Mucosa of gallbladder (tissue), 1 donor: ENCODE results near the gene OR2W3. TPM values are rescaled to one million over a fixed set of nuclear protein-coding genes. Genes with fewer than 3 reads are reported as not detected.

ENCODE experiments used
- DNase-seq: peaks from one replicate; pipeline ENCODE4 v3.0.0-alpha.2; 2020; ENCODE audit warnings: low spot score
- total RNA-seq: library from RNA; stranded (reverse); gene quantifications from one replicate; pipeline ENCODE4 v1.2.1, GENCODE V29; 2021
- donor health status: DM: no; HTN: no; CAD: no.

The OR2W3 gene
- total RNA-seq, 1 donor from 2014 or later: 0.66 TPM

- no peak for DNase-seq
Observed at GRCh38 chr1:247919952-247920351, 24.6 kb downstream of the OR2W3 start, which contains the start of gene OR2T8. OR2T8 (plus strand) TSS chr1:247920252; CDS start chr1:247921018, 766 bp downstream.

GRCh38 chr1:247923941-247924340, 28.6 kb downstream of the OR2W3 start:
- DNase-seq: no peak

GRCh38 chr1:247924868-247925267, 29.5 kb downstream of the OR2W3 start, which contains the start of gene OR2AJ1:
OR2AJ1 (plus strand) TSS chr1:247924889; CDS start chr1:247933769, 8,880 bp downstream.
- DNase-seq: no peak

GRCh38 chr1:247933989-247934388, 38.6 kb downstream of the OR2W3 start:
- no peak for DNase-seq

- DNase-seq: no peak
Observed at GRCh38 chr1:247935781-247936180, 40.4 kb downstream of the OR2W3 start.

GRCh38 chr1:247936415-247936814, 41.0 kb downstream of the OR2W3 start:
- DNase-seq: no peak

GRCh38 chr1:247936965-247937734, 41.8 kb downstream of the OR2W3 start:
- peak; percentile 49 for DNase-seq

GRCh38 chr1:247942624-247943023, 47.2 kb downstream of the OR2W3 start:
- no peak for DNase-seq

Other genes starting within 250 kb of the OR2W3 start
- gene OR13G1, start 215.8 kb upstream of the OR2W3 start, total RNA-seq: not detected
- gene OR6F1, start 178.9 kb upstream of the OR2W3 start, total RNA-seq: not detected
- gene OR14K1, start 157.0 kb upstream of the OR2W3 start, total RNA-seq: not detected
- gene OR14A2, start 147.4 kb upstream of the OR2W3 start, total RNA-seq: not detected
- not detected for gene OR1C1, start 135.0 kb upstream of the OR2W3 start, total RNA-seq
- not detected for gene OR14A16, start 71.5 kb upstream of the OR2W3 start, total RNA-seq
- not detected for gene OR11L1, start 53.7 kb upstream of the OR2W3 start, total RNA-seq
- 0.66 TPM for gene TRIM58, start 38.4 kb upstream of the OR2W3 start, total RNA-seq
- gene OR2T8, start 24.7 kb downstream of the OR2W3 start, total RNA-seq: not detected
- not detected for gene OR2AJ1, start 29.3 kb downstream of the OR2W3 start, total RNA-seq
- gene OR2L8, start 53.3 kb downstream of the OR2W3 start, total RNA-seq: not detected
- gene OR2AK2, start 69.6 kb downstream of the OR2W3 start, total RNA-seq: not detected
- not detected for gene OR2L5, start 118.1 kb downstream of the OR2W3 start, total RNA-seq
- 0.06 TPM for gene OR2L2, start 134.5 kb downstream of the OR2W3 start, total RNA-seq
- not detected for gene OR2L3, start 151.2 kb downstream of the OR2W3 start, total RNA-seq
- not detected for gene OR2L13, start 199.6 kb downstream of the OR2W3 start, total RNA-seq
- not detected for gene OR2M5, start 249.6 kb downstream of the OR2W3 start, total RNA-seq